H1 (cell line): ENCODE measurements around the gene WRAP73. TPM values are rescaled to one million over a fixed set of nuclear protein-coding genes. Genes with fewer than 3 reads are reported as not detected.

Experiments
- ATF2 ChIP-seq: IDR thresholded peaks from 2 replicates; pipeline ENCODE4 v1.6.1; 2012; ENCODE audit warnings: low read length, inconsistent platforms
- CHD1 ChIP-seq: IDR thresholded peaks from 2 replicates; pipeline ENCODE4 v1.6.1; 2012; ENCODE audit warnings: low read depth, low read length, improper control_type of control experiment
- JUN ChIP-seq: IDR thresholded peaks from 2 replicates; pipeline ENCODE4 v1.6.1; 2011; ENCODE audit warnings: low read depth, mild to moderate bottlenecking, improper control_type of control experiment, low read length
- KDM5A ChIP-seq: fragments of 200-600 bp; IDR thresholded peaks from 2 replicates; pipeline ENCODE4 v1.7.1; 2012; ENCODE audit warnings: mild to moderate bottlenecking, low read length, inconsistent platforms, mixed read lengths
- PHF8 ChIP-seq: fragments of 200-600 bp; sonication (generic); conservative IDR thresholded peaks from 2 replicates; pipeline ENCODE4 v1.7.1; 2012; ENCODE audit warnings: low read depth, mild to moderate bottlenecking, inconsistent platforms, low read length, moderate library complexity
- POLR2AphosphoS5 ChIP-seq: IDR thresholded peaks from 2 replicates; pipeline ENCODE4 v1.6.1; 2011; ENCODE audit warnings: low read depth, low read length
- SIRT6 ChIP-seq: IDR thresholded peaks from one replicate; pipeline ENCODE4 v1.7.1; 2012; ENCODE audit warnings: low read length, inconsistent platforms
- SIX5 ChIP-seq: IDR thresholded peaks from 2 replicates; pipeline ENCODE4 v1.6.1; 2011; ENCODE audit warnings: mild to moderate bottlenecking, low read depth, low read length
- polyA plus RNA-seq, 7 experiments: library from polyadenylated mRNA; depleted of rRNA in 3 of 7; stranded (reverse) in 5 of 7; unstranded in 2 of 7; fragments of >200 nt in 5 of 7; fragments of 200-250 nt in 2 of 7; gene quantifications; 1 replicate in 5 of 7; 2 replicates in 1 of 7; 4 replicates in 1 of 7; pipeline versions ENCODE4 v1.2.1 to v1.2.3, GENCODE V29; 2011 to 2013; ENCODE audit warnings: missing spikeins in 2 of 7, mixed read lengths in 2 of 7
- total RNA-seq: library from RNA; stranded (reverse); fragmentation: NEBNext Ultra II Directional; extraction: Animal tissue kit (Norgen Biotek cat#: 25700); gene quantifications from 2 replicates; pipeline ENCODE4 v1.2.1, GENCODE V29; 2021

Gene WRAP73
- total and polyA plus RNA-seq, 2 of the 8 experiments (the other 6 are each of a cell fraction or from before 2014, with no cell fraction given): 30.3 to 50.7 TPM

GRCh38 chr1:3654549-3655281 lies 4.8 kb upstream of the WRAP73 start (continued):
- TF ChIP-seq JUN: no peak
- TF ChIP-seq SIRT6: no peak
- TF ChIP-seq KDM5A: no peak
- TF ChIP-seq CHD1: no peak
- TF ChIP-seq ATF2: no peak
- no peak for TF ChIP-seq SIX5
- no peak for TF ChIP-seq POLR2AphosphoS5
- no peak for TF ChIP-seq PHF8
